ENCODE results near the gene GALNT16.

DNA sequence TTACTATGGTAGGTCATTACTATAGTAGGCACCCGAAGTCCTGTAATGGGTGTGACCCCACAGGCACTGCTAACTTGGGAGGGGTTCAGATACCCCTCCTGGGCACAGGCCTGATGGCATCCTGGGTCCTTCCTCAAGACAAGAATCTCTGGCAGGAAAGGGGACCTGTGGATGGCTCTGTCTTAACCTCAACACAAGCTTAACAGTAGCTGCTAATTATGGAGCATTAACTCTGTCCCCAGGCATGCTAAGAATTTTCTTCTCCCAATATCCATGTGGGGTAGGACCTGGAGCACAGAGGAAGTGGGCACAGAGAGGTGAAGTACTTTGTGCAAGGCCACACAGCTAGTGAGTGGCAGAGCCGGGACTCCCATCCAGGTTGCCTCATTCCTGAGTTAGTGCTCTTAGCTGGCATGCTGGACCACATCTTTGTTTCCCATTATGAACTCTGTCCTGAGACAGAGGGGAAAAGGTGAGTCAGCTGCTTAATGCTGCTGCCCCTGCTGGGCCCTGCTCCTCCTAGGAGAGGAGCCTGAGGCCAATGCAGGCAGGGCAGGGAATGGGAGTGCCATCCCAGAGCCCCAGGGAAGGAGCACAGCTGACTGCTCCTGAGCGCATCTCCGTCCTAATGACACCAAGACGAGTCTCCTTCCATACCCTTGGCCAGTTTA lies 32.1 kb downstream of the GALNT16 start:
- TF ChIP-seq EZH2 (IDR thresholded peaks at IDR 0.05; ENCODE audit: low read length, unreplicated experiment) (no peak), EZH2phosphoT487 (IDR thresholded peaks at IDR 0.05; ENCODE audit: borderline replicate concordance, low read length) (no peak)
- TF ChIP-seq, protein P1, sequence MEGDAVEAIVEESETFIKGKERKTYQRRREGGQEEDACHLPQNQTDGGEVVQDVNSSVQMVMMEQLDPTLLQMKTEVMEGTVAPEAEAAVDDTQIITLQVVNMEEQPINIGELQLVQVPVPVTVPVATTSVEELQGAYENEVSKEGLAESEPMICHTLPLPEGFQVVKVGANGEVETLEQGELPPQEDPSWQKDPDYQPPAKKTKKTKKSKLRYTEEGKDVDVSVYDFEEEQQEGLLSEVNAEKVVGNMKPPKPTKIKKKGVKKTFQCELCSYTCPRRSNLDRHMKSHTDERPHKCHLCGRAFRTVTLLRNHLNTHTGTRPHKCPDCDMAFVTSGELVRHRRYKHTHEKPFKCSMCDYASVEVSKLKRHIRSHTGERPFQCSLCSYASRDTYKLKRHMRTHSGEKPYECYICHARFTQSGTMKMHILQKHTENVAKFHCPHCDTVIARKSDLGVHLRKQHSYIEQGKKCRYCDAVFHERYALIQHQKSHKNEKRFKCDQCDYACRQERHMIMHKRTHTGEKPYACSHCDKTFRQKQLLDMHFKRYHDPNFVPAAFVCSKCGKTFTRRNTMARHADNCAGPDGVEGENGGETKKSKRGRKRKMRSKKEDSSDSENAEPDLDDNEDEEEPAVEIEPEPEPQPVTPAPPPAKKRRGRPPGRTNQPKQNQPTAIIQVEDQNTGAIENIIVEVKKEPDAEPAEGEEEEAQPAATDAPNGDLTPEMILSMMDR (conservative IDR thresholded peaks at IDR 0.05; ENCODE audit: low read depth, low read length), result no peak

All from PC-3 (cell line).